Peyer's patch (tissue), 4 donors: ENCODE data around the gene APBA1.

ENCODE experiments used
- CTCF ChIP-seq, 6 experiments: fragments of 450-650 bp in 4 of 6; fragments of 200-600 bp in 2 of 6; sonication (generic) in 1 of 6; IDR thresholded peaks; one replicate each; pipeline ENCODE4 v1.5.1; 2017 to 2019; ENCODE audit warnings: antibody characterized with exemption in 6 of 6, mild to moderate bottlenecking in 3 of 6, moderate library complexity in 1 of 6
- POLR2A ChIP-seq, 2 donors: fragments of 450-650 bp; IDR thresholded peaks; one replicate each; pipeline ENCODE4 v1.5.1; 2017; ENCODE audit warnings: antibody characterized with exemption in 2 of 2, mild to moderate bottlenecking in 2 of 2, moderate library complexity in 2 of 2

- TF ChIP-seq POLR2A (IDR thresholded peaks at IDR 0.05) (no peak), CTCF (IDR thresholded peaks at IDR 0.05) (peak in 3 of 6 experiments; percentile 16 to 32 (median 27))
Measured at GRCh38 chr9:69412741-69413150, 259.4 kb downstream of the APBA1 start.
